CD4-positive, alpha-beta T cell treated with Interleukin-6 for 4 hours (primary cell): Measurements from ENCODE around the gene PPP1R13L.
A peak's percentile ranks its signal among the peaks of the same experiment; 100 is the strongest.
"Not testable (repeated sequence)": the region's sequence is repeated elsewhere in the genome, so short reads cannot be mapped to it uniquely, and the experiment has no call there.

Experiments used
- DNase-seq: peaks from one replicate; pipeline ENCODE4 v3.0.0-alpha.2; 2020; ENCODE audit warnings: mixed read lengths

PPP1R13L gene

DNA sequence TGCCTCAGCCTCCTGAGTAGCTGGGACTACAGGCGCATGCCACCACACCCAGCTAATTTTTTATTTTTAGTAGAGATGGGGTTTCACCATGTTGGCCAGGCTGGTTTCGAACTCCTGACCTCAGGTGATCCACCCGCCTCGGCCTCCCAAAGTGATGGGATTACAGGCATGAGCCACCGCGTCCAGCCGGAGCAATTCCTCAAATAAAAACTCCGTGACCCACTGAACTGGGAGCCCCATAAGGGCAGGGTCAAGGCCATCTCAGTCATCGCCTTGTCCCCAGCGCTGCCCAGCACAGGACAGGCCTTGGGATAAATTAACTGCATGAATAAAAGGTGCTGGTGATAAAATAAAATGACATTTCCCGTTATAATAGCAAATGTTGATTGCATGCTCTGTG, 25.0 kb upstream of the PPP1R13L start:
- DNase-seq = not testable (repeated sequence)

DNA sequence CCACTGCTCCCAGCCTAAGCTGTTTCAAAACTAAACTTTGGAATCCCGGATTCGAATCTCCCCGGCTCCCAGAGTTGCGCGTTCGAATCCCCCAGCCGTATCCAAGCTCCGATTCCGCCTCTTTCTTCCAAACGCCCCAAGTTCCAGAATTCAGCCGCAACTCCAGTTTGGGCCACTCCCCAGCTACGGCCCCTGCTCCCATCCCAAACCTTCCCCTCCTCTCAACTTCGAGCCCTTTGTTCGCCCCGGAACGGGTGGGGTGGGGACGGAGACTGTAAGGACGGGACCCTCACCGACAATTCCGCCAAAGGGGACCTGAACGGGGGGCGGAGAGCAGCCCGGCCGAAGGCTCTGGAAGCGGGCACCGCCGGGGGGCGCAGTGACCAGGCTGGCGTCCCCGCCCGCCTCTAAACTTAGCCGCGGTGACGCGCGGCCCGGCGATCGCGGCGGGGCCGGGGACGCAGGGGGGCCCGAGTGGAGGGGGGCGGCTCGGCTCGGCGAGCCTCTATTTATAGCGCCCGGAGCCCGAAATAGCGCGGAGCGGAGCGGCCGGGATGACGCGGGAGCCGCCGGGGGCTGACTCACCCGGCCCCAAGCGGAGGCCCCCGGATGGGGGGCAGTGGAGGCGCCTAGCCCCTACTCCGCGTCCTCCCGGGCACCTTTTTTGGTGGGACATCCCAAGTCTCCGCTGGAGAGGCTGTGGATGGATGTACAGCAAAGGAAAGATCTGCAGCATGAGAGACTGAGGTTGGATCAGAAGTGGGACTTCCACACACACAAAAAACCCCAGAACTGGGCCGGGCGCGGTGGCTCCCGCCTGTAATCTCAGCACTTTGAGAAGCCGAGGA, 23.7 kb upstream of the PPP1R13L start:
- peak; percentile 26 for DNase-seq

GRCh38 chr19:45424191-45425058, 19.6 kb upstream of the PPP1R13L start:
- peak; percentile 38 for DNase-seq

DNA sequence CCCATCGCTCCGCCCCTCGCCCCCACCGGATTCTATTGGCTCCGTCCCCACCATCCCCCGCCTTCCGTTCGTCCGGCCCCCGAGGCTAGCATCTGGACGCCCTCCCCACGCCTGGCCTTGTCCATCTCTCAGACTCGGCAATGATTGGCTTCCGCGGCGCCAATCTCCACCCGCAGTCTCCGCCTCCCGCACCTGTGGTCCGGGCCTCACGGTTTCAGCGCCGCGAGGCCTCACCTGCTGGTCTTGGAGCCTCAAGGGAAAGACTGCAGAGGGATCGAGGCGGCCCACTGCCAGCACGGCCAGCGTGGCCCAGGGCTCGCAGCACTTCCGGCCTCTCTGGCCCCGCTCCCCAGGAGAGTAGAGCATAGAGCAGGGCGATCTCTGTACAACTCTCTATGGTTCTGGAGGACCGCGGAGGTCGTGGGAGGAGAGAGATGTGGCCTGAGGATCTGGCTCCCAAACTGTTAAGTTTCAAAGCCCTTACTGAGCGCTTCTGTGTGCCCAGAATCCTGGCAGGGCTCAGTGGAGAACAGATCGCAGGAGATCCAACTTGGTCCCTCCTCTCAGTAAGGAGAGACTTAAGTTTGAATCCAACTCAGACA, 18.8 kb upstream of the PPP1R13L start, which contains the start of gene ERCC1:
Gene ERCC1 (minus strand): TSS at position 329 of the 602 bp plus-strand sequence. CDS start 543 bp downstream, outside the sequence.
- DNase-seq = no peak

DNA sequence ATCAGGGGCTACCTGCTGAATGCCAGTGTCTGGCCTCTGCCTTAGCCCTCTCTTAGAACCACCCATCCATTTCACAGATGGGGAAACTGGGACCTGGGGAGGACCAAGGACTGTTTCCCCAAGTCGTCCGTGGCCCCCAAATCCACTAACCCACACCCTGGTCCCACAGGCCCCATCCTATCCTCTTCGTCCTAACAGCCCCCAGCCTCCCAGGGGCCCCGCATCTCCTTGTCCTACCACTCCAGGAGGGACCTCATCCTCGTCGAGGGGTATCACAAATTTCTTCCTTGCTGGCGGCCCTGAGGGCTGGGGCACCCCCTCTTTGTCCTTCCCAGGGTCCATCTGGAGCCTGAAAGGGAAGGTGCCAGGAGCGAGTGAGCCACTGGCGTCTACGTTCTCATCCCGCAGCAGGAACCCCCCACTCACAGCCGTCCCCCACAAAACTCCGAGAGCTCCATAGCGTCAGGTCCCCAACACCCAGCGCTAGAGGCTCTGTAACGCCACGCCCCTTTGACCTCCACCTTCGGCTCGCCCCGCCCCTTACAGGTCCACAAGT, 18.2 kb upstream of the PPP1R13L start:
- DNase-seq = peak; percentile 90

GRCh38 chr19:45421947-45422498, 17.2 kb upstream of the PPP1R13L start:
- DNase-seq = no peak

GRCh38 chr19:45420871-45421270, 16.0 kb upstream of the PPP1R13L start:
- DNase-seq = no peak

DNA sequence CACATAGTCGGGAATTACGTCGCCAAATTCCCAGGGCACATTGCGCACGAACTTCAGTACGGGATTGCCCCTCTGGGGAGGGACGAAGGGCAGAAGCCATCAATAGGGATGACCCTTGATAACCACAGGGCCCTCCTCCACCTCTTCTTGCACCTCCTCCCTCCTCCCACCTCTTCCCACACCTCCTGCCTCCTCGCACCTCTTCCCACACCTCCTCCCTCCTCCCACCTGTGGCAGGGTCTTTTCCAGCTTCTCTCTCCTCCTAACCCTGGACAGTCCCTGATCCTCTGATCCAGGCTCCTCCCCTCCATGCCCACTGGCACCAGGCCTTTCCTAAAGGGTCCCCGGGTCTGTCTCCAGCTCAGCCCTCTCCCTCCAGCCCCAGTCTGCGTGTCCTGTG, 15.5 kb upstream of the PPP1R13L start:
- no peak for DNase-seq

- DNase-seq = no peak
Measured at GRCh38 chr19:45419895-45420294, 15.0 kb upstream of the PPP1R13L start.

DNA sequence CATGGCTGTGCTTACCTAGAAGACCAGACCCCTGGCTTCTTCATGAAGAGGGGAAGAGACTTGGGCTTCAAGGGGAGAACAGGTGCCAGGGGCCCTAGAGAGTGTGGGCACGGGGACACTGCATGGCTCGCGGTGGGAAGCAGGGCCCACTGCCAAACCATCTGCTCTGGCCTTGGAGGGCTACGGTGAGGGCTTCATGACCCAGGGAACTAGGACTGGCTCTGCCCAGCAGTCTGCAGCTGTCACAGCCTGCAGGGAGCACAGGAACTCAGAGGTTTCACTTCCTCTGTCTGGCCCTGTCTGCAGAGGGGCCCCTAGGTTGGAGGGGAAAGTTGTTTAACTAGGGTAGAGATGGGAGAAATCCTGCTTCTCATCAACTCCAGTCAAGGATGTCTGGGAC, 14.5 kb upstream of the PPP1R13L start:
- peak; percentile 33 for DNase-seq

DNA sequence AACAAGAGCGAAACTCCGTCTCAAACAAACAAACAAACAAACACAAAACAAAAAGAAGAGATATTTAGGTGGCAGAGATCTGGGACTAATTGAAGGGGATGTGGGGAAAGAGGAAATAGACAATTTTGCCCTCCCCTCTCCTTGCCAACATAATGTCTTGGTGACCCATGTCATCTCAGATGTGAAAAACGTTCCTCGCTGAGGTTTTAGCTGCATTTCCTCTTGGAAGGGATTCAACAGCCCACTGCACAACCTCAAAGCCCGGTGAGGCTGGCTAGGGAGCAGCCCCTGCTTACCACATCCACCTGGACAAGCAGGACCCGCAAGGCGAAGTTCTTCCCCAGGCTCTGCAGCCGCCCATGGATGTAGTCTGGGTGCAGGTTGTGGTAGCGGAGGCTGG, 13.9 kb upstream of the PPP1R13L start:
- DNase-seq = no peak

- DNase-seq = no peak
Measured at GRCh38 chr19:45417151-45417550, 12.3 kb upstream of the PPP1R13L start.

DNA sequence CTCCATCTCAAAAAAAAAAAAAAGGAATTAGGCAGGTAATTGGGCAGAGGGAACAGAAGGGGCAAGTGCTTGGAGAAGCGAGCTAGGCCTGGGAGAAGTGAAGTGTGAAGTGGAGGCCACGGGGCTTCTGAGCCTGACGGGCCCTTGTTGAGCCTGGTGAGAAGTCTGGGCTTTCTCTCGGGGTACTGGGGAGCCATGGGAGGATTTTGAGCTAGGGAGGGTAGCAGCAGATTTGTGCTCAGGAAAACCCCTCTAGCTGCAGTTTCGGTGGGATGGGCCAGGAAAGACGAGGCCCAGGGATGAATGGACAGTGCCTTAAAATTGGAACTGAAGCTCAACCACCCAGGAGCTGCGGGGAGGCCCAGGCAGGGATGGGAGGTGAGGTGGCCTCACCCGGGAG, 9.6 kb upstream of the PPP1R13L start:
- no peak for DNase-seq

GRCh38 chr19:45413497-45413896, 8.6 kb upstream of the PPP1R13L start:
- no peak for DNase-seq

- not testable (repeated sequence) for DNase-seq
Measured at GRCh38 chr19:45410330-45410729, 5.5 kb upstream of the PPP1R13L start.

DNA sequence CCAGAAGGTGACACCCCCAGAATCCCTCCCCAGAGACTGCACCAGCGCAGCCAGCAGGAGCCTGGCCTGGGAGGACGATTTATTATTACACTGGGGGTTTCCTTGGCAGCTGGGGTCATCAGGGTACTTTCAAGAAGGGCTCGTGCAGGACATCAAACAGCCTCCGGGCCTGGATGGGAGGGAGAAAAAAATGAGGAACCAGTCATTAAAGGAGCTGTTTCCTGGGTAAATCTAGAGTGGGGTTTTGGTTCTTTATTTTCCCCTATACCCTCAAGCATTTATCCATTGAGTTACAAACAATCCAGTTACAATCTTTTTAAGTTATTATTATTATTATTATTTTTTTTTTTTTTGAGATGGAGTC, 4.7 kb upstream of the PPP1R13L start:
- DNase-seq = no peak

- DNase-seq = no peak
Measured at GRCh38 chr19:45408830-45409556, 4.1 kb upstream of the PPP1R13L start.

GRCh38 chr19:45408121-45408520, 3.3 kb upstream of the PPP1R13L start:
- DNase-seq = no peak

DNA sequence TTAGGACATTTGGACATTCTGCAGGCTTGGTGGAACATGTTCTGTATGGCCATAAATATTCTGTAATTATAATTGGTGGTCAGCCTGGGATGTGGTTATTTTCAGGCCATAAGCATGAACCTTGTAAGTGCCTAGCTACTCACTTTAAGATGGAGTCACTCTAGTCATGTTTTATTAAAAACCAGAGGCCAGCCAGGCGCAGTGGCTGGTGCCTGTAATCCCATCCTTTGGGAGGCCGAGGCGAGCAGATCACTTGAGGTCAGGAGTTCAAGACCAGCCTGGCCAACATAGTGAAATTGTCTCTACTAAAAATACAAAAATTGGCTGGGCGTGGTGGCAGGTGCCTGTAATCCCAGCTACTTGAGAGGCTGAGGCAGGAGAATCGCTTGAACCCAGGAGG, 2.7 kb upstream of the PPP1R13L start:
- not testable (repeated sequence) for DNase-seq

DNA sequence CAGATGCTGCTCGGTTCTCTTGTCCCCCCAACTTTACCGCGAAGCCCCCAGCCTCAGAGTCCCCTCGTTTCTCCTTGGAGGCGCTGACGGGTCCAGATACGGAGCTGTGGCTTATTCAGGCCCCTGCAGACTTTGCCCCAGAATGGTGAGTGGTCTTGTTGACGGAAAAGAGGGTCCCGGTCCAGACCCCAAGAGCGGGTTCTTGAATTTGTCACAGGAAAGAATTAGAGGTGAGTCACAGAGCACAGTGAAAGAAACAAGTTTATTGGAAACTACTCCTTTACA, 2.2 kb upstream of the PPP1R13L start:
- DNase-seq = no peak

GRCh38 chr19:45406226-45407090, 1.6 kb upstream of the PPP1R13L start, which contains the start of gene POLR1G:
Gene POLR1G (plus strand): TSS chr19:45406644. CDS start chr19:45406697, 53 bp downstream.
- peak; percentile 81 for DNase-seq
